GM21515 (cell line): Measurements from ENCODE around the gene SLC25A28.
"Not testable (repeated sequence)": the region's sequence is repeated elsewhere in the genome, so short reads cannot be mapped to it uniquely, and the experiment has no call there.

ENCODE experiments used
- ATAC-seq: cut with Tn5 transposase; IDR thresholded peaks from one replicate; pipeline ENCODE4 v1.9.1; 2021; ENCODE audit not compliant: unreplicated experiment

The SLC25A28 gene

DNA sequence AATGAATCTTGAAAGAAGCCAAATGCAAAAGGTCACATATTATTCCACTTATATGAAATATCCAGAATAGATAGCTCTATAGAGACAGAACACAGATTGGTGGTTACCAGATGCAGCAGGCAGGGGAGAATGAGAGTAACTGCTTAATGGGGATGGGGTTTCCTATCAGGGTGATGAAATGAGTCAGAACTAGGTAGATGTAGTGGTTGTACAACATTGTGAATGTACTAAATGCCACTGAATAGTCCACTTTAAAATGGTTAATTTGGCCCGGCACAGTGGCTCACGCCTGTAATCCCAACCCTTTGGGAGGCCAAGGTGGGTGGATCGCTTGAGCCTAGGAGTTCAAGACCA, 9.4 kb upstream of the SLC25A28 start:
- ATAC-seq, result no peak

DNA sequence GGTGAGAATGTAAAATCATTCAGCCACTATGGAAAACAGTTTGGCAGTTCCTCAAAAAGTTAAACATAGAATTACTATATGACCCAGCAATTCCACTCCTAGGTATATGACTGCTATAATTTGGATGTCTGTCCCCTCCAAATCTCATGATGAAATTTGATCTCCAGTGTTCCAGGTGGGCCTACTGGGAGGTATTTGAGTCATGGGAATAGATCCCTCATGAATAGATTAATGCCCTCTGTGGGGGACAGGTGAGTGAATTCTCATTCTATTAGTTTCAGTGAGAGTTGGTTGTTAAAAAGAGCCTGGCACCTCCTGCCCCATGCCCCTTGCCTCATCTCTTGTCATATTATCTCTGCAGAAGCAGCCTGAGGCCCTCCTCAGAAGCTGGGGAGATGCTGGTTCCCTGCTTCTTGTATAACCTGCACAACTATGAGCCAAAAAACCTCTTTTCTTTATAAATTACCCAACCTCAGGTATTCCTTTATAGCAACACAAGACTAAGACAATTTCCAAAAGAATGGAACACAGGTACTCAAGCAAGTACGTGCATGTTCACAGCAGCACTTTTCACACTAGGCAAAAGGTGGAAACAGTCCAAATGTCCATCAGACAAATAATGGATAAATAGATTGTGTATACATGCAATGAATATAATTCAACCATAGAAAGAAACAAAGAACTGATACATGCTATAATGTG, 8.8 kb upstream of the SLC25A28 start:
- ATAC-seq, result no peak

- ATAC-seq, result not testable (repeated sequence)
These were observed 4.9 kb upstream of the SLC25A28 start for GRCh38 chr10:99625124-99625523.

DNA sequence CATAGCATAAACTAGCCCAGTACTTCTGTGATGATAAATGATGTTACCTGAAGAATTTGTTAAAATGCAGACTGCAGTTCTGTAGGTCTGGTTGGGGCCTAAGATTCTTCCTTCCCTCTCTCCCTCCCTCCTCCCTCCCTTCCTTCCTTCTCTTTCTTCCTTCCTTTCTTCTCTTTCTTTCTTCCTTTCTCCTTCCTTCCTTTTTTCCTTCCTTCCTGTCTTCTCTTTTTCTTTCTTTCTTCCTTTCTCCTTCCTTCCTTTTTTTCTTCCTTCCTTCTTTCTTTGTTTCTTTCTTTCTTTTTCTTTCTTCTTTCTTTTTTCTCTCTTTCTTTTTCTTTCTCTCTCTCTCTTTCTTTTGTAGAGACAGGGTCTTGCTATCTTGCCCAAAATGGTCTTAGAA, 3.7 kb upstream of the SLC25A28 start:
- no peak for ATAC-seq

GRCh38 chr10:99621454-99622251, 1.4 kb upstream of the SLC25A28 start:
- no peak for ATAC-seq

DNA sequence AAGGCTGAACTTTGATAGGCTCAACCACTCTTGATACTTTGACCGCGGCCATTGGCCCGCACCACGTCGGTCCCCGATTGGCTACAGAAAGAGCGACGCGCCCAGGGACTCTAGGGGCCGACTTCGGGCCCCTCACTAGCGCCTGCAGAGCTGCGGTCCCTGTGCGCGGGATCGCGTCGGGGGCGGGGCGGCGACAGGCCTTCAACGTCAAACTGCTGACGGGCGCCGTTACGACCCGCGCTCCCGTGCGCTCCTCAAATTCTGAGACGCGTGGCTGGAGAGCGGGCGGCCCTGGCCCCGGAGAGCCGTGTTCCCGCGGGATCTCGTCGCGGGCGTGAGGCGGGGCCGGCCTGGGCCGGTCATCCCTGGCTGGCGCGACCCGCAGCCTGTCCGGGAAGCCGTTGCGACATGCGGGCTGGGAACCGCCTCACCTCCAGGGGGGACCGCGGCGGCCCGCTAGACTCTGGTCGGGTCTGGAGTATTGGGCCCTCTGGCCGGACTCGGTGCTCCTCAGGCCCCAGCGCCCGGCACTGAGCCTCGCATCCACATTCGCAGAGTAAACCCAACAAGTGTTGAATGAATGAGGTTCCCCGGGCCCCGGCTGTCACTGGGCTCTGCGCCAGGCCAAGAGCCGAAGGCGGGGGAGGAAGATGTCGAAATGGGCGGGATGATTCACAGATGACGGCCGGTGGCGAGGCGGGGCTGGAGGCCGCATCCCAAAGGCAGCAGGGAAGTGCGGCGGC, 643 bp upstream of the SLC25A28 start:
- peak; percentile 84 for ATAC-seq

DNA sequence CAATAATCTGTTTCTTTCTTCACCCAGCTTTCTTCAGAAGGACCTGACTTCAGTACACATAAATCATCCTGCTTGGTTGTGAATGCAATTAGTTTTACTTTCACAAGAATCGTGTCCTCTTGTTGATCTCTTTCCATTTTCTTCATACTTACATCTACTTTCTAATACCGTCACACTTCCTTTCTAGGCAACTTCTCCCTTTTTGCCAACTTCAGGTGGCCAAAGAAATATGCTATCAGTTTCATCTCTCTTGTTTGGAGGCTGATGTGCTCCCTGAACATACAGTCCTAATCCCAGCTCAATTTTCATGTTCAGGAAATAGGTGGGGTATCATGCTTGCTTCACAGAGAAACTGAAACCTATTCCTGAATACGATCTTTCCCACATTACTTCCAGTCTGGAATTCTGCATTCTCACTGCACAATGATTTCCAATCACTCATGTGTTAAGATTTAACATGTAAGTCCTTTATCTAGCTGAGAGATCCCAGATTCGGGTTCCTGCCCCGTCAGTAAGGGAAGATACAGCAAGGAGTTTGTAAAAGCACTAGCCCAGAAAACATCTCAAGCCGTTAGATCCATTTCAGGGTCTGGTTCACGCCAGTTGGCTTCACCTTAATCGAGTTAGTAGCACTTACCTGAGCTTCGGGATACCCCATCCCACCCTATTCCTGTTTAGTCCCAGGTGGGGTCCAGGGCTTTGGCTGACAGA, 994 bp downstream of the SLC25A28 start:
- no peak for ATAC-seq

- no peak for ATAC-seq
These were observed 2.5 kb downstream of the SLC25A28 start for GRCh38 chr10:99617696-99618095.

DNA sequence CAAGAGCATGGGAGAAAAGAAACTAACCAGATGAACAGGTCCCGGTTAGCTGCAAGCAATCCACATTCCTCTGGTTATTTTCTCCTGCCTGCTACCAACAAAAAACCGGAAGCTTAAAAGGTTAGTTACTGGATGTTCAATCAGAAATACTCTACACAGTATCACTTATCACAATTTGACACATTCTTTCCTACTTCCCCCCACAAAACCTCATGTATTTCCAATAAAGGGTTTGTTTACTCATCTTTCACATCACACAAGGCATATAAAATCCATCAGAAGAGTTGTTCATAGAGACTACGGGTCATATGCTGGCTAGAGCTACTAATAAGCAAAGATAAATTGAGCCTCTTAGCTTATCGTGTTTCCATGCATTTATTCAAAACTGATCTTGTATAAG, 4.8 kb downstream of the SLC25A28 start:
- no peak for ATAC-seq

- no peak for ATAC-seq
These were observed 7.9 kb downstream of the SLC25A28 start for GRCh38 chr10:99612167-99612831.

GRCh38 chr10:99611326-99611725, 8.9 kb downstream of the SLC25A28 start:
- ATAC-seq, result no peak

GRCh38 chr10:99610221-99610620, 10.0 kb downstream of the SLC25A28 start:
- no peak for ATAC-seq

DNA sequence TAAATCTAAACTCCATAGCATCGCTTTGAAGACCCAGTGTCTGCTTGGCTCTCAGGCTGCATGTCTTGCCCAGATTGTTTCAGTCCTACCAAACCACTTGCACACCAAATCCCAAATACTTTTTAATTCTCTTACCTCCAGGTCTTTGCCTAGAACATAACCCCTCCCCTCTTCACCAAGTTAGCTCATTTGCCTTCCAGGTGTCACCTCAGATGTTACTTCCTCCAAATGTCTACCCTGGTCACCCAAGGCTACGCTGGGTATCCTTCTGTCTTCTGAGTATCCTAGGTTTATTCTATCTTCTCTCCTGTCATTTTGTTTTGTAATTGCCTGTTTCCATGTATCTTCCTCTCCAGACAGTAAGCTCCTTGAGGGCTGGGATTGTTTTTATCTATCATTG, 11.1 kb downstream of the SLC25A28 start:
- ATAC-seq, result no peak

GRCh38 chr10:99605351-99605750, 14.9 kb downstream of the SLC25A28 start:
- ATAC-seq, result no peak

DNA sequence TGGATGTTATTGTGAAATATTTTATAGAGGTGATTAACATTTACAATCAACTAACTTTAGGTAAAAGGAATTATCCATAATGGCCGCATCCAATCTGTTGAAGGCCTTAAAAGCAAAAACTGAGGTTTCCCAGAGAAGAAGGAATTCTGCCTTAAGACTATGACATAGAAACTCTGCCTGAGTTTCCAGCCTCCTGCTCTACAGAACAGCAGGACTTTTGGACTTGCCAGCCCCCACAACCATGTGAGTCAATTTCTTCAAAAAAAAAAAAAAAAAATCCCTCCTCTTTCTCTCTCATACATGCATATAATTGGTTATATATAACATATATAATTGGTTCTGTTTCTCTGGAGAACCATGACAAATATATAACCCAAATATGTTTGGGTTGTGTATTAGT, 15.4 kb downstream of the SLC25A28 start:
- no peak for ATAC-seq

GRCh38 chr10:99598781-99599509, 21.3 kb downstream of the SLC25A28 start:
- ATAC-seq, result no peak

- no peak for ATAC-seq
These were observed 22.2 kb downstream of the SLC25A28 start for GRCh38 chr10:99598011-99598410.

- ATAC-seq, result not testable (repeated sequence)
These were observed 23.5 kb downstream of the SLC25A28 start for GRCh38 chr10:99596708-99597107.

DNA sequence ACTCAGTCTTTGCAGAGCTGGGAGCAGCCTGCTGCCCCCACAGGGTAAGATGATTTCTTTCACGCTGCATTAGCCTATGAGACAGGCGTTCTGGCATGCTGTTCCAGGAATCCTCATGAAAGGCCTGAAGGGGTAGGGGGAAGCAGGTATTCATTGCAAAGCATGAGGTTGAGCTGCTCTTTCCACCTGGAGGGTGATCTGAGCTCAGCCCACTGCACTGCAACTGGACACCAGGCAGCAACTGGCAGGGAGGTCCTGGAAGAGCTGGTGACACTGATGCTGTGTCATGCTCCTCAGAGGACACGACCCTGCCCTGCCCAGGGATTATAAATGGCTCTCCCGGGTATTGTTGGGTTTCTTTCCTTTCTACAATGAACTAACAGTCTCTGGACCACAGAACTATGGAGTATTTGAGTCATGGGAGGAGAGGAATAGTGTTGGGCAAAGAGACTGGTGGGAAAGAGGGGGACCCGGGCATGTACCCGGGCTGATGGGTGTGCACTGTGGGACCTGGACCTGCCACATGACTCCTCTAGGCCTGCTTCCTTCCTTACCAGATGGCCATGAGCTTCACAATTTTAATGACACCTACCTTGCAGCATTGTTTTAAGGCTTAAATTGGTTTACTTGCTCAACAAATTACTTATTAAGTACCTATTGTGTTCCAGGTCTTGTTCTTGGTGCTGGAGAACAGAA, 24.3 kb downstream of the SLC25A28 start:
- ATAC-seq, result no peak
